ENCODE results near the gene MTHFD1L.

MTHFD1L gene

GRCh38 chr6:150978624-150979023, 113.1 kb downstream of the MTHFD1L start:
- H3K27ac ChIP-seq: peak overlapping the region; percentile 58
- no peak for TF ChIP-seq CTCF (conservative IDR thresholded peaks at IDR 0.05)

GRCh38 chr6:150979826-150980350, 114.4 kb downstream of the MTHFD1L start:
- no peak for TF ChIP-seq CTCF (conservative IDR thresholded peaks at IDR 0.05)
- no peak overlapping the region for H3K27ac ChIP-seq

- TF ChIP-seq CTCF (conservative IDR thresholded peaks at IDR 0.05): no peak
- no peak overlapping the region for H3K27ac ChIP-seq
Measured at GRCh38 chr6:150981095-150981494, 115.6 kb downstream of the MTHFD1L start.

- H3K27ac ChIP-seq: no peak overlapping the region
Measured at GRCh38 chr6:150981669-150982068, 116.2 kb downstream of the MTHFD1L start.

GRCh38 chr6:150987371-150987828, 121.9 kb downstream of the MTHFD1L start:
- TF ChIP-seq CTCF (conservative IDR thresholded peaks at IDR 0.05): no peak

More at GRCh38 chr6:150981669-150982068, 116.2 kb downstream of the MTHFD1L start:
- no peak for TF ChIP-seq CTCF (conservative IDR thresholded peaks at IDR 0.05)

GRCh38 chr6:150987855-150988464, 122.5 kb downstream of the MTHFD1L start:
- no peak for TF ChIP-seq CTCF (conservative IDR thresholded peaks at IDR 0.05)
- H3K27ac ChIP-seq: no peak overlapping the region

More at GRCh38 chr6:150987371-150987828, 121.9 kb downstream of the MTHFD1L start:
- no peak overlapping the region for H3K27ac ChIP-seq

- no peak for TF ChIP-seq CTCF (conservative IDR thresholded peaks at IDR 0.05)
- H3K27ac ChIP-seq: no peak overlapping the region
Measured at GRCh38 chr6:150991487-150991886, 126.0 kb downstream of the MTHFD1L start.
